HCT116 (cell line): ENCODE measurements around the gene COA1. TPM values are rescaled to one million over a fixed set of nuclear protein-coding genes. Genes with fewer than 3 reads are reported as not detected.

Experiments used
- ATAC-seq: fragments of 200-7000 bp; cut with Tn5 transposase; 2 replicates; pipeline ENCODE4 v1.9.1; 2020; ENCODE audit warnings: mild to moderate bottlenecking, moderate library complexity
- BruUV-seq: library from RNA; stranded (reverse); fragments of 400-500 nt; replicated peaks from 2 replicates; lab custom pipeline; 2021; lab: Mats Ljungman, UMichigan
- CTCF ChIA-PET: fragments of 300-600 bp; sonication (Branson Sonifier 250); formaldehyde crosslinking; loops from one replicate; lab custom pipeline; 2021; ENCODE audit warnings: antibody characterized with exemption; lab: Charles Lee
- POLR2A ChIA-PET: fragments of 300-600, 350-600 bp; sonication (Branson Sonifier 250); formaldehyde crosslinking; loops from one replicate; lab custom pipeline; 2021; ENCODE audit warnings: antibody characterized with exemption; lab: Charles Lee
- RAD21 ChIA-PET, 2 experiments: fragments of 300-600 bp; sonication (Branson Sonifier 250); formaldehyde crosslinking; loops; one replicate each; lab custom pipeline; 2023; ENCODE audit warnings: low total read pairs in 2 of 2; ENCODE audit not compliant: uncharacterized antibody in 2 of 2, unreplicated experiment in 2 of 2, low non-redundant PET in 1 of 2; lab: Charles Lee
- DNase-seq: peaks from one replicate; pipeline ENCODE4 v3.0.0-alpha.2; 2010; ENCODE audit warnings: low read depth, low spot score
- H2AFZ ChIP-seq: fragments of 200-600 bp; shearing (Covaris generic), sonication (generic); 2 replicates; pipeline ENCODE4 v1.6.1; 2017; ENCODE audit warnings: low read depth, mixed run types, mixed read lengths, antibody characterized with exemption, low read length; ENCODE audit not compliant: poor library complexity, severe bottlenecking
- H3K27ac ChIP-seq: 2 replicates; pipeline ENCODE4 v1.5.1; 2012; ENCODE audit warnings: low read depth, low read length
- H3K27me3 ChIP-seq: fragments of 200-600 bp; sonication (generic); 2 replicates; pipeline ENCODE4 v1.6.1; 2016; ENCODE audit warnings: mixed run types, low read length, mixed read lengths; ENCODE audit not compliant: insufficient read depth
- H3K36me3 ChIP-seq, 2 experiments: fragments of 200-500 bp in 1 of 2; fragments of 200-600 bp in 1 of 2; sonication (Bioruptor generic) in 1 of 2; sonication (generic) in 1 of 2; 2 replicates each; pipeline versions ENCODE4 v1.5.1 to v1.6.1; 2014 to 2016; ENCODE audit warnings: low read length in 2 of 2, inconsistent platforms in 1 of 2, mixed read lengths in 1 of 2, mixed run types in 1 of 2; ENCODE audit not compliant: insufficient read depth in 2 of 2, control insufficient read depth in 1 of 2
- H3K4me1 ChIP-seq, 2 experiments: fragments of 200-600 bp in 1 of 2; sonication (generic) in 1 of 2; 2 replicates each; pipeline versions ENCODE4 v1.5.1 to v1.6.1; 2012 to 2017; ENCODE audit warnings: low read length in 2 of 2, inconsistent platforms in 1 of 2, mild to moderate bottlenecking in 1 of 2, mixed read lengths in 1 of 2, mixed run types in 1 of 2, moderate library complexity in 1 of 2; ENCODE audit not compliant: insufficient read depth in 2 of 2, control insufficient read depth in 1 of 2
- H3K4me2 ChIP-seq: fragments of 200-600 bp; sonication (generic); 2 replicates; pipeline ENCODE4 v1.6.1; 2017; ENCODE audit warnings: mixed run types, low read length, mixed read lengths
- H3K4me3 ChIP-seq, 2 experiments: fragments of 200-600 bp in 1 of 2; sonication (generic) in 1 of 2; replicated peaks in 1 of 2; 2 replicates each; pipeline ENCODE4 v1.5.1; 2011 to 2016; ENCODE audit warnings: low read length in 2 of 2, control low read depth in 1 of 2, low read depth in 1 of 2, mild to moderate bottlenecking in 1 of 2, mixed read lengths in 1 of 2, mixed run types in 1 of 2
- H3K79me2 ChIP-seq: fragments of 200-600 bp; sonication (generic); 2 replicates; pipeline ENCODE4 v1.6.1; 2017; ENCODE audit warnings: mild to moderate bottlenecking, mixed run types, low read length, moderate library complexity, mixed read lengths; ENCODE audit not compliant: insufficient read depth
- H3K9ac ChIP-seq: fragments of 200-600 bp; sonication (generic); 2 replicates; pipeline ENCODE4 v1.6.1; 2016; ENCODE audit warnings: low read length, mixed read lengths
- H3K9me2 ChIP-seq: fragments of 200-600 bp; sonication (generic), shearing (Covaris generic); 2 replicates; pipeline ENCODE4 v1.6.1; 2017; ENCODE audit warnings: mixed run types, mild to moderate bottlenecking, moderate library complexity; ENCODE audit not compliant: insufficient read depth
- H3K9me3 ChIP-seq, 2 experiments: fragments of 200-500 bp in 1 of 2; fragments of 200-600 bp in 1 of 2; sonication (Bioruptor generic) in 1 of 2; sonication (generic) in 1 of 2; 2 replicates each; pipeline ENCODE4 v1.6.1; 2014 to 2017; ENCODE audit warnings: low read length in 2 of 2, mixed read lengths in 2 of 2, inconsistent platforms in 1 of 2, low read depth in 1 of 2, mild to moderate bottlenecking in 1 of 2, mixed run types in 1 of 2, moderate library complexity in 1 of 2; ENCODE audit not compliant: control insufficient read depth in 1 of 2, insufficient read depth in 1 of 2
- H4K20me1 ChIP-seq: fragments of 200-600 bp; sonication (generic), shearing (Covaris generic); 2 replicates; pipeline ENCODE4 v1.6.1; 2017; ENCODE audit warnings: mixed run types, mild to moderate bottlenecking, moderate library complexity; ENCODE audit not compliant: insufficient read depth
- CBX3 ChIP-seq: IDR thresholded peaks from 2 replicates; pipeline ENCODE4 v1.6.1; 2012; ENCODE audit warnings: low read depth
- EGR1 ChIP-seq: IDR thresholded peaks from 2 replicates; pipeline ENCODE4 v1.6.1; 2012; ENCODE audit warnings: low read depth
- ELF1 ChIP-seq: IDR thresholded peaks from 2 replicates; pipeline ENCODE4 v1.6.1; 2012; ENCODE audit warnings: low read depth, borderline replicate concordance
- FOSL1 ChIP-seq: IDR thresholded peaks from 2 replicates; pipeline ENCODE4 v1.6.1; 2012; ENCODE audit warnings: low read depth
- POLR2A ChIP-seq: IDR thresholded peaks from 2 replicates; pipeline ENCODE4 v1.7.0; 2011; ENCODE audit warnings: borderline replicate concordance; ENCODE audit not compliant: insufficient read depth, insufficient read length; ENCODE audit errors: extremely low read depth
- RAD21 ChIP-seq: IDR thresholded peaks from 2 replicates; pipeline ENCODE4 v1.6.1; 2012; ENCODE audit warnings: low read depth, mild to moderate bottlenecking
- SRF ChIP-seq: IDR thresholded peaks from 2 replicates; pipeline ENCODE4 v1.6.1; 2012; ENCODE audit warnings: low read depth
- YY1 ChIP-seq: IDR thresholded peaks from 2 replicates; pipeline ENCODE4 v1.6.1; 2011; ENCODE audit warnings: low read length, low read depth, moderate library complexity, mild to moderate bottlenecking; ENCODE audit not compliant: insufficient replicate concordance; ENCODE audit errors: extremely low read depth
- ZNF274 ChIP-seq: fragments of 200-500 bp; sonication (Bioruptor generic); IDR thresholded peaks from 2 replicates; pipeline ENCODE4 v1.6.1; 2014; ENCODE audit warnings: mild to moderate bottlenecking, low read depth, low read length, inconsistent platforms
- intact Hi-C: fragments of 100-400 bp; cut with micrococcal nuclease; formaldehyde crosslinking; loops from 2 replicates; pipeline ENCODE4 v1.10.0; 2022
- total RNA-seq: library from RNA; stranded (reverse); gene quantifications from one replicate; pipeline ENCODE4 v1.2.1, GENCODE V29; 2021; ENCODE audit not compliant: unreplicated experiment
- TF ChIP-seq, protein P1 (sequence below), 3 experiments: fragments of 200-600 bp in 1 of 3; sonication (generic) in 1 of 3; IDR thresholded peaks in 2 of 3; conservative IDR thresholded peaks in 1 of 3; 2 replicates each; pipeline ENCODE4 v1.5.1; 2012 to 2017; ENCODE audit warnings: low read depth in 2 of 3, low read length in 2 of 3, antibody characterized with exemption in 1 of 3, borderline replicate concordance in 1 of 3, control low read depth in 1 of 3, mild to moderate bottlenecking in 1 of 3, mixed read lengths in 1 of 3, mixed run types in 1 of 3, moderate library complexity in 1 of 3; ENCODE audit not compliant: insufficient read depth in 1 of 3
- TF ChIP-seq, protein P2 (sequence below): IDR thresholded peaks from 2 replicates; pipeline ENCODE4 v1.6.1; 2012; ENCODE audit warnings: low read depth
- TF ChIP-seq, protein P3 (sequence below): IDR thresholded peaks from 2 replicates; pipeline ENCODE4 v1.6.1; 2011; ENCODE audit warnings: mild to moderate bottlenecking, low read length, moderate library complexity; ENCODE audit not compliant: insufficient replicate concordance; ENCODE audit errors: extremely low read depth
- TF ChIP-seq, protein P4 (sequence below): IDR thresholded peaks from 2 replicates; pipeline ENCODE4 v1.6.1; 2012

The COA1 gene
- total RNA-seq, 1 experiment from 2014 or later: 78.5 TPM

DNA sequence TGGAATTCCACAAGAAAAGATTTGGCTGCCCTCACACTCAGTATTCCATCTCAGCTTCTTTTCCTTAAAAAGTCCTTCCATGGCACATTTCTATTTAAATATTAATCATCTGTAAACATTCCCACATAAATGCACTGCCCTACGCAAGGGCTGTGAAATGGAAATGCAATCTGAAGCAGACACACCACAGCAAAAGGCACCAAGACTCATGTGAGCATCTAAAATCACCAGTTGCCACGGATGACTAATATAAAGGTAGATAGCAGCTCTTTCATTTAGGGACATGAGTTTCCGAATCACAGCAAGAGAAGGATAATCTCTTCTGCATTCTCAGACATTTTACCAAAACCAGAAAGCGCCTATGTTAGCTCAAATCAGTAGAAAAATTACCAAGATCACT, 31.6 kb downstream of the COA1 start (continued):
- TF ChIP-seq, protein P1, sequence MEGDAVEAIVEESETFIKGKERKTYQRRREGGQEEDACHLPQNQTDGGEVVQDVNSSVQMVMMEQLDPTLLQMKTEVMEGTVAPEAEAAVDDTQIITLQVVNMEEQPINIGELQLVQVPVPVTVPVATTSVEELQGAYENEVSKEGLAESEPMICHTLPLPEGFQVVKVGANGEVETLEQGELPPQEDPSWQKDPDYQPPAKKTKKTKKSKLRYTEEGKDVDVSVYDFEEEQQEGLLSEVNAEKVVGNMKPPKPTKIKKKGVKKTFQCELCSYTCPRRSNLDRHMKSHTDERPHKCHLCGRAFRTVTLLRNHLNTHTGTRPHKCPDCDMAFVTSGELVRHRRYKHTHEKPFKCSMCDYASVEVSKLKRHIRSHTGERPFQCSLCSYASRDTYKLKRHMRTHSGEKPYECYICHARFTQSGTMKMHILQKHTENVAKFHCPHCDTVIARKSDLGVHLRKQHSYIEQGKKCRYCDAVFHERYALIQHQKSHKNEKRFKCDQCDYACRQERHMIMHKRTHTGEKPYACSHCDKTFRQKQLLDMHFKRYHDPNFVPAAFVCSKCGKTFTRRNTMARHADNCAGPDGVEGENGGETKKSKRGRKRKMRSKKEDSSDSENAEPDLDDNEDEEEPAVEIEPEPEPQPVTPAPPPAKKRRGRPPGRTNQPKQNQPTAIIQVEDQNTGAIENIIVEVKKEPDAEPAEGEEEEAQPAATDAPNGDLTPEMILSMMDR (IDR thresholded peaks at IDR 0.05 in 2 of 3, conservative IDR thresholded peaks at IDR 0.05 in 1 of 3; ENCODE audit: borderline replicate concordance in 1 of 3, insufficient read depth in 1 of 3, low read depth in 2 of 3, low read length in 2 of 3): no peak
- TF ChIP-seq FOSL1: no peak
- TF ChIP-seq, protein P2, sequence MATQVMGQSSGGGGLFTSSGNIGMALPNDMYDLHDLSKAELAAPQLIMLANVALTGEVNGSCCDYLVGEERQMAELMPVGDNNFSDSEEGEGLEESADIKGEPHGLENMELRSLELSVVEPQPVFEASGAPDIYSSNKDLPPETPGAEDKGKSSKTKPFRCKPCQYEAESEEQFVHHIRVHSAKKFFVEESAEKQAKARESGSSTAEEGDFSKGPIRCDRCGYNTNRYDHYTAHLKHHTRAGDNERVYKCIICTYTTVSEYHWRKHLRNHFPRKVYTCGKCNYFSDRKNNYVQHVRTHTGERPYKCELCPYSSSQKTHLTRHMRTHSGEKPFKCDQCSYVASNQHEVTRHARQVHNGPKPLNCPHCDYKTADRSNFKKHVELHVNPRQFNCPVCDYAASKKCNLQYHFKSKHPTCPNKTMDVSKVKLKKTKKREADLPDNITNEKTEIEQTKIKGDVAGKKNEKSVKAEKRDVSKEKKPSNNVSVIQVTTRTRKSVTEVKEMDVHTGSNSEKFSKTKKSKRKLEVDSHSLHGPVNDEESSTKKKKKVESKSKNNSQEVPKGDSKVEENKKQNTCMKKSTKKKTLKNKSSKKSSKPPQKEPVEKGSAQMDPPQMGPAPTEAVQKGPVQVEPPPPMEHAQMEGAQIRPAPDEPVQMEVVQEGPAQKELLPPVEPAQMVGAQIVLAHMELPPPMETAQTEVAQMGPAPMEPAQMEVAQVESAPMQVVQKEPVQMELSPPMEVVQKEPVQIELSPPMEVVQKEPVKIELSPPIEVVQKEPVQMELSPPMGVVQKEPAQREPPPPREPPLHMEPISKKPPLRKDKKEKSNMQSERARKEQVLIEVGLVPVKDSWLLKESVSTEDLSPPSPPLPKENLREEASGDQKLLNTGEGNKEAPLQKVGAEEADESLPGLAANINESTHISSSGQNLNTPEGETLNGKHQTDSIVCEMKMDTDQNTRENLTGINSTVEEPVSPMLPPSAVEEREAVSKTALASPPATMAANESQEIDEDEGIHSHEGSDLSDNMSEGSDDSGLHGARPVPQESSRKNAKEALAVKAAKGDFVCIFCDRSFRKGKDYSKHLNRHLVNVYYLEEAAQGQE: no peak
- TF ChIP-seq POLR2A: no peak
- TF ChIP-seq YY1: no peak
- TF ChIP-seq CBX3: no peak

DNA sequence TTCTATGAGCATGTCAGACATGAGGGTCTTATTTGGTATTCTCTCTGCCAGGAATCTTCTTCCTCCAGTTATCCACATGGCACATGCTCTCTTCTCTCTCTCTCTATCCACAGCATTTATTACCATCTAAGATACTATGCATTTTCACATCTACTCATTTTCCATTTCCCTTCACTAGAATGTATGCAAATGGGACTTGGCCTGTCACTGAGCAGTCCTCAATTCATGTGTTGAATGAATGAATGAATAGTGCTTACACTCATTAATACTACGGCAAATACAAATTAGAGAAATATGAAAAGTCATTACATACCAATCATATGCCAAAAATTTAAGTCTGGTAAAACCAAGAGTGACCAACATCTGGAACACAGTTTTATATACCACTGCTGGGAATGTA, 34.0 kb downstream of the COA1 start:
- no peaks in the 10 kb centered on the region for H3K9me2 ChIP-seq
- H3K4me3 ChIP-seq: 0 out of 4 replicates have a peak overlapping the region, but pooled peaks of 1 of the 2 experiments have one; percentile 38
- peaks cover 28 to 49% of the 10 kb centered on the region in 2 experiments for H3K4me1 ChIP-seq
- H4K20me1 ChIP-seq: peaks cover 14% of the 10 kb centered on the region; the same call in 1 of the 2 replicates
- H3K4me2 ChIP-seq: peak overlapping the region; percentile 66
- no peak overlapping the region for H2AFZ ChIP-seq
- no peaks in the 10 kb centered on the region for H3K9me3 ChIP-seq
- intact Hi-C loops: no loop called here
- BruUV-seq: no TSS peak
- ChIA-PET POLR2A (no interaction called here), CTCF (no interaction called here), RAD21 (no interaction called here)
- DNase-seq (no peak), ATAC-seq (no peak)
- H3K36me3 ChIP-seq: no peaks in the 10 kb centered on the region
- H3K79me2 ChIP-seq: peaks cover 97% of the 10 kb centered on the region
- no peaks in the 10 kb centered on the region for H3K27me3 ChIP-seq
- peak overlapping the region; percentile 47; the same call in 1 of the 2 replicates for H3K27ac ChIP-seq
- H3K9ac ChIP-seq: peak overlapping the region; percentile 16
- no peak for TF ChIP-seq ZNF274
- no peak for TF ChIP-seq EGR1
- no peak for TF ChIP-seq ELF1
- no peak for TF ChIP-seq SRF
- TF ChIP-seq YY1: no peak
- TF ChIP-seq RAD21: no peak
- TF ChIP-seq, protein P3, sequence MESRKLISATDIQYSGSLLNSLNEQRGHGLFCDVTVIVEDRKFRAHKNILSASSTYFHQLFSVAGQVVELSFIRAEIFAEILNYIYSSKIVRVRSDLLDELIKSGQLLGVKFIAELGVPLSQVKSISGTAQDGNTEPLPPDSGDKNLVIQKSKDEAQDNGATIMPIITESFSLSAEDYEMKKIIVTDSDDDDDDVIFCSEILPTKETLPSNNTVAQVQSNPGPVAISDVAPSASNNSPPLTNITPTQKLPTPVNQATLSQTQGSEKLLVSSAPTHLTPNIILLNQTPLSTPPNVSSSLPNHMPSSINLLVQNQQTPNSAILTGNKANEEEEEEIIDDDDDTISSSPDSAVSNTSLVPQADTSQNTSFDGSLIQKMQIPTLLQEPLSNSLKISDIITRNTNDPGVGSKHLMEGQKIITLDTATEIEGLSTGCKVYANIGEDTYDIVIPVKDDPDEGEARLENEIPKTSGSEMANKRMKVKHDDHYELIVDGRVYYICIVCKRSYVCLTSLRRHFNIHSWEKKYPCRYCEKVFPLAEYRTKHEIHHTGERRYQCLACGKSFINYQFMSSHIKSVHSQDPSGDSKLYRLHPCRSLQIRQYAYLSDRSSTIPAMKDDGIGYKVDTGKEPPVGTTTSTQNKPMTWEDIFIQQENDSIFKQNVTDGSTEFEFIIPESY: no peak
- TF ChIP-seq FOSL1: no peak
- TF ChIP-seq, protein P2: no peak
- TF ChIP-seq, protein P4, sequence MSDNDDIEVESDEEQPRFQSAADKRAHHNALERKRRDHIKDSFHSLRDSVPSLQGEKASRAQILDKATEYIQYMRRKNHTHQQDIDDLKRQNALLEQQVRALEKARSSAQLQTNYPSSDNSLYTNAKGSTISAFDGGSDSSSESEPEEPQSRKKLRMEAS: no peak
